Endothelial cell of umbilical vein (primary cell): Measurements from ENCODE around the gene LRRIQ1. TPM values are rescaled to one million over a fixed set of nuclear protein-coding genes. Genes with fewer than 3 reads are reported as not detected.

Experiments
- BruUV-seq: library from RNA; stranded (reverse); fragments of 400-500 nt; replicated peaks from 2 replicates; lab custom pipeline; 2021; lab: Mats Ljungman, UMichigan
- CTCF ChIA-PET: fragments of 300-600, 350-600 bp; sonication (Branson Sonifier 250); formaldehyde crosslinking; loops from one replicate; lab custom pipeline; 2021; ENCODE audit warnings: antibody characterized with exemption, inconsistent platforms; lab: Charles Lee
- POLR2A ChIA-PET: fragments of 300-600, 350-600 bp; sonication (Branson Sonifier 250); formaldehyde crosslinking; loops from one replicate; lab custom pipeline; 2021; ENCODE audit warnings: antibody characterized with exemption, inconsistent platforms; lab: Charles Lee
- DNase-seq: peaks from one replicate; pipeline ENCODE4 v3.0.0-alpha.2; 2011; ENCODE audit warnings: low read depth, low spot score
- FAIRE-seq: peaks from 2 replicates; lab custom pipeline; 2011; peaks lifted over from hg19 to GRCh38; lab: Jason Lieb, UNC
- H2AFZ ChIP-seq: 2 replicates; pipeline ENCODE4 v1.6.0; 2012; ENCODE audit warnings: low read depth, low read length, control low read depth, inconsistent platforms
- H3K27ac ChIP-seq: 2 replicates; pipeline ENCODE4 v1.5.1; 2011; ENCODE audit warnings: low read depth, mild to moderate bottlenecking, control low read depth, low read length, moderate library complexity; ENCODE audit not compliant: insufficient read depth
- H3K27me3 ChIP-seq, 2 experiments: 2 replicates each; pipeline versions ENCODE4 v1.6.0 to v1.6.1; 2011; ENCODE audit warnings: low read length in 2 of 2, mixed read lengths in 1 of 2; ENCODE audit not compliant: control insufficient read depth in 2 of 2, insufficient read depth in 2 of 2
- H3K36me3 ChIP-seq, 2 experiments: 2 replicates in 1 of 2; 3 replicates in 1 of 2; pipeline ENCODE4 v1.5.1; 2011; ENCODE audit warnings: low read length in 2 of 2, mild to moderate bottlenecking in 1 of 2, moderate library complexity in 1 of 2; ENCODE audit not compliant: control insufficient read depth in 2 of 2, insufficient read depth in 2 of 2; ENCODE audit errors: extremely low read depth in 1 of 2
- H3K4me1 ChIP-seq: 3 replicates; pipeline ENCODE4 v1.5.1; 2011; ENCODE audit warnings: mild to moderate bottlenecking, low read length; ENCODE audit not compliant: control insufficient read depth, insufficient read depth; ENCODE audit errors: extremely low read depth
- H3K4me2 ChIP-seq: 2 replicates; pipeline ENCODE4 v1.6.1; 2011; ENCODE audit warnings: low read length, control low read depth, mixed read lengths; ENCODE audit not compliant: insufficient read depth
- H3K4me3 ChIP-seq, 3 experiments: fragments of 200-600 bp in 1 of 3; sonication (generic), shearing (Covaris generic) in 1 of 3; replicated peaks in 1 of 3; 2 replicates each; pipeline ENCODE4 v1.5.1; 2011 to 2016; ENCODE audit warnings: control low read depth in 3 of 3, low read length in 3 of 3, mild to moderate bottlenecking in 2 of 3, inconsistent platforms in 1 of 3, low read depth in 1 of 3, moderate library complexity in 1 of 3; ENCODE audit not compliant: insufficient read depth in 1 of 3
- H3K79me2 ChIP-seq: 2 replicates; pipeline ENCODE4 v1.6.0; 2012; ENCODE audit warnings: low read length, inconsistent platforms; ENCODE audit not compliant: control insufficient read depth, insufficient read depth
- H3K9ac ChIP-seq: replicated peaks from 2 replicates; pipeline ENCODE3; 2011; ENCODE audit warnings: low read length, control low read depth; ENCODE audit not compliant: insufficient read depth; ENCODE audit errors: extremely low read depth
- H3K9me1 ChIP-seq: replicated peaks from 3 replicates; pipeline ENCODE4 v1.6.0; 2011; ENCODE audit warnings: mild to moderate bottlenecking, low read length; ENCODE audit not compliant: control insufficient read depth, insufficient read depth; ENCODE audit errors: extremely low read depth
- H3K9me3 ChIP-seq: replicated peaks from 2 replicates; pipeline ENCODE4 v1.5.1; 2012; ENCODE audit warnings: low read length, inconsistent platforms; ENCODE audit not compliant: control insufficient read depth, insufficient read depth
- H4K20me1 ChIP-seq: replicated peaks from 2 replicates; pipeline ENCODE3; 2011; ENCODE audit warnings: mild to moderate bottlenecking, low read length; ENCODE audit not compliant: control insufficient read depth, insufficient read depth; ENCODE audit errors: extremely low read depth
- EZH2 ChIP-seq: IDR thresholded peaks from 2 replicates; pipeline ENCODE4 v1.6.1; 2012; ENCODE audit warnings: borderline replicate concordance, low read depth, mild to moderate bottlenecking, moderate library complexity, low read length, inconsistent platforms; ENCODE audit not compliant: severe bottlenecking
- FOS ChIP-seq: IDR thresholded peaks from 2 replicates; pipeline ENCODE4 v1.6.1; 2011; ENCODE audit warnings: mild to moderate bottlenecking, low read length, moderate library complexity, borderline replicate concordance; ENCODE audit not compliant: insufficient read depth
- JUN ChIP-seq: IDR thresholded peaks from 2 replicates; pipeline ENCODE4 v1.6.1; 2011; ENCODE audit warnings: borderline replicate concordance, low read depth; ENCODE audit not compliant: insufficient read length, insufficient read depth
- POLR2A ChIP-seq: IDR thresholded peaks from 2 replicates; pipeline ENCODE4 v1.6.1; 2012; ENCODE audit warnings: low read depth, mild to moderate bottlenecking, control low read depth, low read length
- dilution Hi-C: fragments of 300-500 bp; cut with MboI; formaldehyde crosslinking; loops from one replicate; pipeline ENCODE4 v1.15.0; 2019; ENCODE audit warnings: low sequenced_read_pairs; ENCODE audit not compliant: extremely low pct_ligation_motif_present
- intact Hi-C: fragments of 100-400 bp; cut with micrococcal nuclease; formaldehyde crosslinking; loops from one replicate; pipeline ENCODE4 v1.10.0; 2022
- polyA plus RNA-seq, 4 experiments: library from polyadenylated mRNA; depleted of rRNA in 3 of 4; stranded (reverse) in 3 of 4; unstranded in 1 of 4; fragments of >200 nt; gene quantifications; 2 replicates each; pipeline versions ENCODE4 v1.2.1 to v1.2.3, GENCODE V29; 2011 to 2012; ENCODE audit warnings: missing spikeins in 1 of 4
- total RNA-seq: library from RNA; stranded (reverse); gene quantifications from 2 replicates; pipeline ENCODE4 v1.2.3, GENCODE V29; 2021
- TF ChIP-seq, protein P1 (sequence below), 2 donors: IDR thresholded peaks; 1 replicate in 1 of 2; 2 replicates in 1 of 2; pipeline ENCODE4 v1.5.1; 2011; ENCODE audit warnings: low read length in 2 of 2, mild to moderate bottlenecking in 2 of 2, moderate library complexity in 2 of 2, control low read depth in 1 of 2, inconsistent platforms in 1 of 2, low read depth in 1 of 2; ENCODE audit not compliant: insufficient read depth in 1 of 2; ENCODE audit errors: extremely low read depth in 1 of 2
- TF ChIP-seq, protein P2 (sequence below): IDR thresholded peaks from 2 replicates; pipeline ENCODE4 v1.6.1; 2011; ENCODE audit not compliant: insufficient read depth, insufficient read length

The LRRIQ1 gene
- total and polyA plus RNA-seq, 2 donors (not counting 3 experiments of a cell fraction or from before 2014, with no cell fraction given): 0.08 to 0.20 TPM

DNA sequence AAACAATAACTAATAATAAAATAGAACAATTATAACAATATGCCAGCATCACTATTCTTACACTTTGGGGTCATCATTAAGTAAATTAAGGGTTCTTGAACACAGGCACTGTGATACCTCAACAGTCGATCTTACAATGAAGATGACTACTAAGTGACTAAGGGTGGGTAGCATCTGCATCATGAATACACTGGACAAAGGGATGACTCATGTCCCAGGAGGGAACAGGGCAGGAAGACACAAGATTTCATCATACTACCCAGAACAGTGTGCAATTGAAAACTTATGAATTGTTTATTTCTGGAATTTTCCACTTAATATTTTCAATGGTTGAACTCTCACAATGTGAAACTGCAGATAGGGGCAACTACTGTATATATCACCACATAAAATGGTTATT, 19.7 kb upstream of the LRRIQ1 start:
- no peaks in the 10 kb centered on the region for H3K79me2 ChIP-seq
- peak; percentile 67 for DNase-seq
- no peaks in the 10 kb centered on the region for H3K9me3 ChIP-seq
- H3K36me3 ChIP-seq: no peaks in the 10 kb centered on the region
- dilution Hi-C loops: no loop called here
- H3K4me2 ChIP-seq: no peak overlapping the region
- no peak overlapping the region for H3K4me3 ChIP-seq
- no peak overlapping the region for H2AFZ ChIP-seq
- POLR2A ChIA-PET: no interaction called here
- H3K27ac ChIP-seq: no peak overlapping the region
- H3K4me1 ChIP-seq: peaks cover 6% of the 10 kb centered on the region
- no peaks in the 10 kb centered on the region for H3K27me3 ChIP-seq
- no peak overlapping the region for H3K9ac ChIP-seq
- peak; percentile 33 for FAIRE-seq
- intact Hi-C loops: no loop called here
- CTCF ChIA-PET: no interaction called here
- TF ChIP-seq, protein P1, sequence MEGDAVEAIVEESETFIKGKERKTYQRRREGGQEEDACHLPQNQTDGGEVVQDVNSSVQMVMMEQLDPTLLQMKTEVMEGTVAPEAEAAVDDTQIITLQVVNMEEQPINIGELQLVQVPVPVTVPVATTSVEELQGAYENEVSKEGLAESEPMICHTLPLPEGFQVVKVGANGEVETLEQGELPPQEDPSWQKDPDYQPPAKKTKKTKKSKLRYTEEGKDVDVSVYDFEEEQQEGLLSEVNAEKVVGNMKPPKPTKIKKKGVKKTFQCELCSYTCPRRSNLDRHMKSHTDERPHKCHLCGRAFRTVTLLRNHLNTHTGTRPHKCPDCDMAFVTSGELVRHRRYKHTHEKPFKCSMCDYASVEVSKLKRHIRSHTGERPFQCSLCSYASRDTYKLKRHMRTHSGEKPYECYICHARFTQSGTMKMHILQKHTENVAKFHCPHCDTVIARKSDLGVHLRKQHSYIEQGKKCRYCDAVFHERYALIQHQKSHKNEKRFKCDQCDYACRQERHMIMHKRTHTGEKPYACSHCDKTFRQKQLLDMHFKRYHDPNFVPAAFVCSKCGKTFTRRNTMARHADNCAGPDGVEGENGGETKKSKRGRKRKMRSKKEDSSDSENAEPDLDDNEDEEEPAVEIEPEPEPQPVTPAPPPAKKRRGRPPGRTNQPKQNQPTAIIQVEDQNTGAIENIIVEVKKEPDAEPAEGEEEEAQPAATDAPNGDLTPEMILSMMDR (IDR thresholded peaks at IDR 0.05; ENCODE audit: extremely low read depth in 1 of 2, insufficient read depth in 1 of 2, low read depth in 1 of 2, low read length in 2 of 2): no peak
- TF ChIP-seq, protein P2, sequence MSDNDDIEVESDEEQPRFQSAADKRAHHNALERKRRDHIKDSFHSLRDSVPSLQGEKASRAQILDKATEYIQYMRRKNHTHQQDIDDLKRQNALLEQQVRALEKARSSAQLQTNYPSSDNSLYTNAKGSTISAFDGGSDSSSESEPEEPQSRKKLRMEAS: no peak
- TF ChIP-seq FOS (peak; percentile 95), JUN (peak; percentile 61), POLR2A (no peak), EZH2 (no peak)
- no TSS peak for BruUV-seq
- H4K20me1 ChIP-seq: no peaks in the 10 kb centered on the region
- H3K9me1 ChIP-seq: no peaks in the 10 kb centered on the region

DNA sequence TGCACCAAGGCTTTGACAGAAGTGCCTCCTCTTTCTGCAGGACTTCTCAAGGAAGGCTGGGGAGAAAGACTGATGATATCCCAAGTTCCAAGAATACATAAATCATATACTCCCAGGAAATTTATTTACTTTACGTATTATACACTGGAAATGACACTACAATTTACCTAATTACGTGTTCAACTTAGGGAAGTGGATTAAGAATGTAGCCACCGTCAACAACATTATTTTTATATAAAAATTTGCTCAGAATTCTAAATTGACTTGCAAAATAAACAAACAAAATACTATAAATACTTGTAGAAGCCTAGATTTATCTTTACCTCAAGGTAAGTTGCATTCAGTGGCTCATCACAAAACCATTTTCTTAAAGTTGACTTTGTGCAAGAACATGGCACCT, 19.0 kb upstream of the LRRIQ1 start:
- Histone ChIP-seq H3K36me3 (no peaks in the 10 kb centered on the region), H3K9me3 (no peaks in the 10 kb centered on the region), H3K4me3 (no peak overlapping the region), H3K9ac (no peak overlapping the region), H3K9me1 (no peaks in the 10 kb centered on the region), H3K79me2 (no peaks in the 10 kb centered on the region), H2AFZ (peak overlapping the region; percentile 72), H3K4me2 (no peak overlapping the region), H3K27ac (no peak overlapping the region), H3K27me3 (no peaks in the 10 kb centered on the region), H3K4me1 (peaks cover 6% of the 10 kb centered on the region), H4K20me1 (no peaks in the 10 kb centered on the region)
- no peak for FAIRE-seq
- POLR2A ChIA-PET: no interaction called here
- CTCF ChIA-PET: interaction anchor here (1.5 kb wide), 1 partner anchor 9 kb away, joined by 3 read pairs; no protein-coding TSS in a partner anchor
- no peak for DNase-seq
- TF ChIP-seq, protein P2: no peak
- TF ChIP-seq JUN (no peak), POLR2A (no peak)
- intact Hi-C loops: no loop called here
- no TSS peak for BruUV-seq
- dilution Hi-C loops: no loop called here
